Forelimb muscle (tissue), 1 donor: ENCODE measurements around the gene SHROOM3. TPM values are rescaled to one million over a fixed set of nuclear protein-coding genes. Genes with fewer than 3 reads are reported as not detected.

Experiments used
- DNase-seq: peaks from one replicate; pipeline ENCODE4 v3.0.0-alpha.2; 2013; ENCODE audit warnings: low read depth
- polyA plus RNA-seq: library from polyadenylated mRNA; unstranded; fragments of 120-200 nt; gene quantifications from one replicate; pipeline ENCODE4 v1.2.1, GENCODE V29; 2013; ENCODE audit not compliant: insufficient read length

SHROOM3 gene
- polyA plus RNA-seq, 1 donor = 19.0 TPM

DNA sequence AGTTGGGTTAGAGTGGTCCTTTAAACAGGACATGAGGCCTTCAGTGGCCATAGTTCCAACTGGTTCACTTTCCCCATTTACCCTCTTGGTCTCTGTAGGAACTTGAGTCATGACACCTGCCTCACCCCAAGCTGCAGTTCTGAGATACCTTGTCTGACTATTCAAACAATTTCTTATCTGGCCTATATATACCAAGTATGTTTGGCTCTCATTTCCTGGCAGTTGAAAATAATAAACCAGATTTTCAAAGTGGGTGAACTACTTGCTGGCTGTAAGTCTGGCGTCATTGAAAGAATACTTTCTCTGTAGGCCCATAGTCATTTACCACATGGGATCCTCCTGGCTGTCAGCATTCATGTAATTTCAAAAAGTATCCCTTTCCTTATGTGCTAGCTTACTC lies 228.8 kb downstream of the SHROOM3 start:
- DNase-seq = no peak

DNA sequence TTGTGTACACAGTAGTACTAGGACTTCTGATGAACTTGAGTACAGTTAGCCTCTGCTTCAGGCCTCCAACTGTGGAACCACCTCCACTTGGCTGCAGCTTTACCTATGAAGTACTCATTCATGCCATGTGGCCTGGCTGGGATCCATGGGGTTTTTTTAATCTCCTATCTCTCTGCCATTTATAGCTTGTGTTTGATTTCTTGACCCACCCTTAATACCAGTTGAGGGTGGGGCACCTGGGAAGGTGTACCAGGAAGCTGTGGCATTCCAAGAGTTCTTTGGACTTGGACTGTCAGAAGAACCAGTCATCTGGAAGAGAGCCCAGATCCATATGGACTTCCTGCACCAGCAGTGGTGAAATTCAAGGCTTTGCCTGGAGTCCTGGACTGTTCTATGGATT lies 230.1 kb downstream of the SHROOM3 start:
- DNase-seq = no peak

- DNase-seq = no peak
Observed at GRCh38 chr4:76665721-76666120, 230.7 kb downstream of the SHROOM3 start.

DNA sequence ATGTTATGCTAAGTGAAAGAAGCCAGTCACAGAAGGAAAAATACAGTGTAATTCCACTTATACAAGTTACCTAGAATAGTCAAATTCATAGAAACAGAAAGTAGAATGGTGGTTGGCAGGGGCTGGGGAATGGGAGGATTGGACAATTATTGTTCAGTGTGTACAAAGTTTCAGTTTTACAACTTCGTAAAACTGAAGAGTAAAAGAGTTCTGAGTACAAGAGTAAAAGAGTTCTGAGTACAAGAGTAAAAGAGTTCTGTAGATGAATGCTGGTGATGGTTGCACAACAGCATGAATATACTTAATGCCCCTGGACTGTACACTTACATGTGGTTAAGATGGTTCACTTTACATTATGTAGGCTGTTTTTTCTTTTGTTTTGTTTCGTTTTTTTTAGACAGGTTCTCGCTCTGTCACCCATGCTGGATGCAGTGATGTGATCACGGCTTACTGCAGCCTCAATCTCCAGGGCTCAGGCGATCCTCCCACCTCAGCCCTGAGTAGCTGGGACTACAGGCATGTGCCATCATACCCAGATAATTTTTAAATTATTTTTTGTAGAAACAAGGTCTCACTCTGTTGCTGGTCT lies 232.0 kb downstream of the SHROOM3 start:
- no peak for DNase-seq

DNA sequence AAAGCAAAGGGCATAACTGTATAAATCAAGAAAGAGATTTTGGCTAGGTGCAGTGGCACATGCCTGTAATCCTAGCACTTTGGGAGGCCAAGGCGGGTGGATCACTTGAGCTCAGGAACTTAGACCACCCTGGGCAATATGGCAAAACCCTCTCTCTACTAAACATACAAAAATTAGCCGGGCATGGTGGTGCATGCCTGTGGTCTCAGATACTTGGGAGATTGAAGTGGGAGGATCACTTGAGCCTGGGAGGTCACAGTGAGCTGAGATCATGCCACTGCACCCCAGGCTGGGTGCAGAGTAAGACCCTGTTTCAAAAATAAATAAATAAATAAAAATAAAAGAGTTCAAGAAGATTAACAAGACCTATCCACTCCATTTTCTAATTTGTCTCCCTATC lies 235.6 kb downstream of the SHROOM3 start:
- DNase-seq = no peak

DNA sequence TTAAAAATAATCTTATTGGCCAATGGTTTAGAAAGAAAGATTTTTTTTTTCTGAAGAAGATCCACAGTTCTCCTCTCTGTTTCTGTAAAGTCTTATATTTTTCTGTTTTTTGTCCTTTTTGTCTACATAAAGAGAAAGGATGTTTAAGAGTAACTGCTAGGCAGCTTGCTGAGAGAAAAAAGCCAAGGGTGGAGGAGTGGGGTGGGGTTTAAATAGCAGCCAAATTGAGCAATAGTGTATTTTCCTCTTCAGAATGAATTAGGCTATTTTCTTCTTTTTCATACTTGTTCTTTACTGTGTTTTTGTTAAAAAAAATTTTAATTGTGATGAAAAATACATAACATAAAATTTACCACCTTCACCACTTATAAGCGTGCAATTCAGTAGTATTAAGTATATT lies 238.3 kb downstream of the SHROOM3 start:
- no peak for DNase-seq

DNA sequence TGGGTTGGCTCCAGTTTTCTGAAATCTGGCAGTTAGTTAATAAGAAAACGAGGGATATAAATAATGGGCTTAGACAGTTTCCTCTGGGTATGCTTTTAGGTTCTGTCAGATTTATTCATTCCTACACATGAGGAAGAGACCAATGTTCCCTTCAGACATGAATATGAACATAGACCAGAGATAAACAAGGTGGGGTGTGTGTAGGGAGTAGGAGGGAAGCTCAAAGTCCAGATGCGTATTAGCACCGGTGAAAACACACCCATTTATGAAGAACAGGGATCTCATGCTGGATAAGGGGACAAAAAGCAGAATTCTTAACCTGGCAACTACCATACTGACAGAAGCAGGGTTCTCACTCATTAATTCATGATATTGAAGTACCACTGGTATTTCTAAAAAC lies 240.0 kb downstream of the SHROOM3 start:
- no peak for DNase-seq

DNA sequence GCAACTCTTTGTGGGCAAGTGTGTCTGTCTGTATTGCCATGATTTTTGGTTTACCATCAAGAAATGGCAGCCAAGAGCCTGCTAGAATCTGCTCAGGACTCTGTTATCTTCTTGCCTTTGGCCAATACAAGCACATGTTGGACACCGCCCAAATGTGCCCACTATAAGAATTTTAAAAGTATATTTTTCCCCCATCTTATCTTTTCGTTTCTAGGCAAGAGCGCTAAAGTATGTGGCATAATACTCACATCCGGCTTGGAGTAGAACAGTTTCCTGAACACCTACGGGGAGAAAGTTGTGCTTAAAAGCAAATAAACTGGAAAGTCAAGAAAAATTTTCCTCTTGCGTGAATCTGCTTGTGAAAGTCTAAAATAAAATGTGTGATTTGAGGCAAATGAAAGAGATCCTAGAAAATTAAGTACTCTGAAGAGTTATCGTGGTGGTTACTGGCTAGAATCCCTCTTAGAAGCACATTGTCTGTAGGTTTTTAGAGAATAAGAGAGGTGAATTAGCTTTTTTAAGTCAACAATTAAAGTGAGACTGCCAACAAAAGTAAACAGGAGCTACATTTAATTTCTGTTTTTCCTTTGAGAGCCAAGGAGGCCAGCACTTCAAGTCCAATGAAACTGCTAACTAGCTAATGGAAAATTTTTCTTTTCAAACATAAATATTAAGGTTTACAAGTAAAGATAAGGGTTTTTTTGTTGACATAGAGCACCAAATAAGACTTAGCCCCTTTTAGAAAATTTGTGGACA lies 242.7 kb downstream of the SHROOM3 start:
- DNase-seq = no peak

- DNase-seq = no peak
Observed at GRCh38 chr4:76679691-76680090, 244.7 kb downstream of the SHROOM3 start.

DNA sequence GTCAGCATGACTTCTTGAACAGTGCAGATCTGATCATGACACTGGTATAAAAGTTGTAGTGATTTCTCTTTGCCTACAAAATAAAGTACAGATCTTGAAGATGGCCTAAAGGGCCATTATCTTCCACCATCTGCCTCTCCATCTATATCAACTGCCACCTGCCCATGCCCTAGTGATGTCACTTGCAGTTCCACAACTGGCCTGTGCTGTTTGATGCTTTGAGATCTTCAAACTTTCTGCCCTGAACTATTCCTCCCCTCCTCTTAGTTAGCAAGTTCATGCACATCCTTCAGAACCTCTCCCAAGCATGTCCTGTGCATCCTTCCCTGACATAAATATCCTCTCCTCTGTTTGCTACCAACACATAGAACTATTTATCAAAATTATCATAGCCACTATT lies 245.9 kb downstream of the SHROOM3 start:
- DNase-seq = no peak

DNA sequence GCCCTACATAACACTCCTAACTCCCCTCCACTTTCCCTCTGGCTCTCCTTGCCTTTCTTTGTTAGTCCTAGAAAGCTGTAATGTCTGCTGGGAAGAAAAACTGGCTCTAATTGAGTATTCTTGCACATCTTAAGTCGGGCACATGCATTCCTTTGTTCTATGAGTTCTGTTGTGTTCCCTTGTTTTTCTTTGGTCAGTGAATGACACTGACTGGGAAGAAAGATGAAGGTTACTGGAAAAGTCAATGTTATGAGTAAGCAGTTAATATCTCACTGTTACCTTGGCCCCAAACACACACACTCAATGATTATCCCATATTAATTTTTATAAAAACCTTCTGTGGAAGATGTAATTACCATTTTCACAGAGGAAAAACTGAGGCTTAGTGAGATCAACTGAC lies 247.0 kb downstream of the SHROOM3 start:
- no peak for DNase-seq

DNA sequence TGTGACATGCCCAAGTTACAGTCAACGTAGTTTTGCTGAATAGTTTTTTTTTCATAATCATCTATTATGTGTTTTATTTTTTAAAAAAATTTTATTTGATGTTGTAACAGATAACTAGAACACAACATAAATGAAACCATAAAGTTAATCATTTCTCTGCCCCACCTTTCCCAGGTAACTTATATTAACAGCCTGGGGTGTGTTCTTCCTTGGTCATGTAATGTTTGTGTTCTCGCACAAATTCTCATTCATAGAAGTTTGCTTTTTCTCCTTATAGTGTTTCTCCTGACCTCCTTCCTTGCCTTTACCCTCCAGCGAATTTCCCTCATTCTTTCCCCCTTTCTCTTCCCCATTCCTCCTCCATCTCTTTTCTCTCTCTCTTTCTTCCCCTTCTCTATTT lies 248.1 kb downstream of the SHROOM3 start:
- DNase-seq = no peak

DNA sequence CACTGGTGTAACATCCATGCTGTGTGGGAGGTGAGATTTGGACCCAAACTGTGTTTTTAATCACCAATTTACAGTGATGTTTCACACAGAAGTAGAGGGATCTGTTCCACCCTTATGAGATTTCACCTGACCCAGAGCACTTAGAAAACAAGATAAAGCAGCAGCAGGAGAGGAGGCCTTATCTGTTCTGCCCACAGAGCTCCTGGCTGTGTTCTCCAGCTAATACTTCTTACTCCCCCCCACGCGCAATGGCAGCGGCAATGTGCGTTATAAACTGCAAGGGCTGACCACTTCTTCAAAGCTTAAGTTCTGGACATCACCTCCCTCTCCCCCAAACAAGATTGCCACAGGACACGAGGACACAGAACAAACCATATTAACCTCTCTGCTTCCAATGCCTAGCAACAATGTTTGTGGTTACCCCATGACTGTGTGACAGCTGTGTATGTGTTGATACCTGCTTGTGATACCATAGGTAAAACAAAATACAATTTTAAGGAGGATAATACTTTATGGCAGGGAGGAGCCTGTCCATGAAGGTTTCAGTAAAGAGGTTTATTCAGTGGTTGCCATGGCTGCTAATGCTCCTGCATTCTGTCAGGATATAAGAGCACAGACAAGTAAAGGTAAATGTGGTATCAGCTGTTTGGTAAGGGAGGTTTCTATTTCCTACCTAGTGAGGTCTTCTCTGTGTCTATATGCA lies 252.9 kb downstream of the SHROOM3 start:
- DNase-seq = no peak

- DNase-seq = no peak
Observed at GRCh38 chr4:76688619-76689144, 253.7 kb downstream of the SHROOM3 start.

DNA sequence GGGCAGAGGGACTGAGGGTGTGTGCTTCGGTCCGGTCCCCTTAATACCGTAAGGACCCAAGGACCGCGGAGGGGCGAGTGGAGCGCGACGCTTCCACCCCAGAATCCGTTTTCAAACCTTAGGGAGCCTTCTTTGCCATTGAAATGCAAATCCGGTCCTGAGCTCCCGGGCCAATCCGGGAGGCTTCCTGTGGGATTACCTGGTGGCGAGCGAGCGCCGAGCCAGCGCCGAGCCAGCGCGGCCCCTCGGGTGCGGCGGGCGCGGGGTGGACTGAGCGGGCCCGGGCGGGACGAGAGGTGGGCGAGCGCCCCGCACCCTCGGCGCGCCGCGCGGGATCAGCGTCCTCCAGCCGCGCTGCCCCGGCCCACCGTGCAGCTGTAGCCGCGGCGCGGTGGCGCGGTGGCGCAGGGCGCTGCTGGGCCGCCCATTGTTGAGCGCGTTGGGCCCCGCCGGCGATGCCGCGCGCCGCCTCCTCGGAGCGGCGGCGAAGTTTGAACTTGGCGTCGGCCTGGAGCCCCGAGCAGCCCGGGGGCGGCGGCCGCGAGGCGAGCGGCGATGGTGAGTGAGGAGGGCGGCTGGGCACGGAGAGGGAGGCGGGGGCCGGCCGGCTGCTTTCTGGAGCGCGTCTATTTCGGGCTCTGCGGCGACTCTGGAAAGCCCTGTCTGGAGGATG lies 254.3 kb downstream of the SHROOM3 start:
- no peak for DNase-seq

DNA sequence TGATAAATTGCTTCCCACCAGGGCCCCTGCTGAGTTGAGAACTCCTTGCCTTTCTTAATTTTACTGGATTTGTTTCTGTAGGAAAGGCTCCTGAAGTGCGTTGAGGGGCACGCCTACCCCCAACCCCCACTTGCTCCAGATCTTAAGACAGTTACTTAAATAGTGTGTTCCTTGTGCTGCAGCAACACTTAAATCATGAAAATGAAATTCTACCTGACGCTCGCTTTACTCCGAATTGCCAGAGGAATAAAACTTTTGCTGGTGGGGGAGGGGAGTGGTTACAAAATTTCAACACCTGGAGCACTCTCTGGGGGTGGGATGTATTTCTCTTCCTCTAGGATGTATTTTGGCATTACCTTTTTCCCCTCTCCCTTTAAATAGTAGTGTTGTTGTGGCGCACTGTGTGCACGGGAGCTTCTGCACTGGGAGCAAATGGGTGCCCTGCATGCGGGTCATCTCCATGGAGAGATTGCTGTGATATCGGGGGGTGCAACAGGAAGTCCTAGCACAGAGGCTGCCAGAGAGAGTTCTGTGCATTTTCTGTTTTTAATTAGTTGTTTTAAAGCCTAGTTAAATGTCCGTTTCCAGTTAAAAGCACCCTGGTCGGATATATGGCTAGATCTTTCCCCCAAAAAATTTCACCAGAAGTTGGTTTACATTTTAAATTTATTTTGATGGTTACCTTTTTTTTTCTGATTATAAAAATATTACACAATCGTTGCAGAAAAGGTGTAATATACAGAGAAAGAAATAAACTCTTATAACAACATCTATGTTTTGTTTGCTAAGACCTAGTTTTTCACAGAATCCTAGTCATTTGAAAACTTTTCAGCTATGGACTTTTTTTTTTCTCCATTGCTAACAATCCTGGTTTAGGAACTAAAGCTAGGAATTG lies 255.2 kb downstream of the SHROOM3 start:
- DNase-seq = no peak

DNA sequence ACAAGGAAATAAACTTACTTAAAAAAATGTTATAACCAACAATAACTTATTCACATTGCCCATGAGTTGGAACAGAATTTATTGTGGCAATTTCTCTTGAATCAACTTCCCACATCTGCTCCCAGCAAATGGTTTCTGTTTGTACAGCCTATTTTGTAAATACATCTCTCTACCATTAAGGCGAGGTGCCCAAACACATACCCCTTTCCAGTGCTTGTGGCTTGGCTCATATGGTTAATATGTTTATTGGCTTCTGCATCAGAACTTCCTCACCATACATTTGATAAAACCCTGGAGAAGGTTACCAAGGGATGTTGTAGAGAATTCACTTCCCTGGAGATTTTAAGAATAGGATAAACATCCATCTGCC lies 255.9 kb downstream of the SHROOM3 start:
- no peak for DNase-seq

GRCh38 chr4:76691807-76692582 lies 257.0 kb downstream of the SHROOM3 start:
- no peak for DNase-seq

DNA sequence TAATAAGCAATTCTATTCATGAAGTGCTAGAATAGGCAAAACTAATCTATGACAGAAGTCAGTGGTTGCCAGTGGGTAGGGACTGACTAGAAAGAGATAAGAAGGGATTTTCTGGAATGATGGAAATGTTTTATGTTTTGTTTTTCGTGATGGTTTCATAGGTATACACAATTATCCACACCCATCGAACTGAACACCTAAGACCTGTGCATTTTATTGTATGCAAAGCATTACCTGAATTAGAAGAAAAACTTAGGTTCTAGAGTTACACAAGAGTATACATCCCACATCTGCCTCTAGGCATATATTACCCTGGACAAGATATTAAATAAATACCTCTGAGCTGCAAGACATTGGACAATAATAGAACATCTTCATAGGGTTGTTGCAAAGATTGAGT lies 257.7 kb downstream of the SHROOM3 start:
- no peak for DNase-seq

DNA sequence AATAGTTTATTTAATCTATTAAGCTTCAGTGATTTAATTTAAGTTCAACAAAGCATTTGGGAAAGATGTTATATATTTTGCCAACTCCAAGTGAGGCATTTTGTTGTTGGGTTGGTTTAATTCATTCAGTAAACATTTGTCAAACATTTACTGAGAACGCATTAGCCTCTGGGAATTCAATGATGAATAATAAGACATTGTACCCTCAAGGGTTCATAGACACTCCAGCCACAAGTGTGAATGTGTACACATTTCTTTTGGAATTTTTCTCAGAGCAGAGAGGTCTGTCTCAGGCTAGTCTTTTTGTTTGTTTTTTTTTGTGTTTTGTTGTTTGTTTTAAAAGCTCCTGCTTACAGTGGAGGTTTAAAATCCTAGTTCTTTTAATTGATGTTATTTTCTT lies 259.0 kb downstream of the SHROOM3 start:
- DNase-seq = no peak

DNA sequence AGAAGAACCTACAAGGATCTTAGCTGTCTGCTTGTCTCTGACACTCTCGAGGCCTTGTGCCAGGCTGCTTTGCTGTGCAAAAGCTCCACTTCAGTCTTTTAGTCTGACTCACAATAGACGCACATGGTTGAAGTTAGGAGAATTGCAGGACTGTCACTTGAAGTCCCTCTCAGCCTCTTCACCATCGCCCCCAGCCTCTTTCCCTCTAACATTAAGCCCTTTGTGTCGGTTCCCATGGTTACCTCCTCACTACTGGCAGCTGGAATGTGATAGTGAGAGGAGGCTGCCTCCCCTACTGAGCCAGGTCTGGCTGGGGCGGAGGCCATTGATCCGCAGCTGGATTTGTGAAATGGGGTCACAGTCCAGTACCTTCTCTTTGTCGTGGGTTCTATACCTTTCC lies 261.1 kb downstream of the SHROOM3 start:
- no peak for DNase-seq
